IPS DF 6.9 (cell line): ENCODE results near the gene MUC4.
"Not testable (repeated sequence)": the region's sequence is repeated elsewhere in the genome, so short reads cannot be mapped to it uniquely, and the experiment has no call there.

ENCODE experiments used
- DNase-seq: peaks from one replicate; pipeline ENCODE4 v3.0.0-alpha.2; 2013; ENCODE audit warnings: low read depth, low spot score
- H3K27ac ChIP-seq: one replicate; pipeline ENCODE4 v1.5.1; 2013; ENCODE audit warnings: low read length, control low read depth
- H3K27me3 ChIP-seq: 2 replicates; pipeline ENCODE4 v1.6.1; 2013; ENCODE audit warnings: mild to moderate bottlenecking, low read length; ENCODE audit not compliant: control insufficient read depth, insufficient read depth
- H3K36me3 ChIP-seq: 2 replicates; pipeline ENCODE4 v1.6.1; 2013; ENCODE audit warnings: low read length; ENCODE audit not compliant: control insufficient read depth, insufficient read depth
- H3K4me1 ChIP-seq: 2 replicates; pipeline ENCODE4 v1.6.1; 2013; ENCODE audit warnings: low read length; ENCODE audit not compliant: control insufficient read depth, insufficient read depth
- H3K4me3 ChIP-seq: 2 replicates; pipeline ENCODE4 v1.5.1; 2013; ENCODE audit warnings: mild to moderate bottlenecking, low read length
- H3K9me3 ChIP-seq: 2 replicates; pipeline ENCODE4 v1.6.1; 2013; ENCODE audit warnings: low read length, inconsistent platforms; ENCODE audit not compliant: control insufficient read depth, insufficient read depth
- WGBS: extraction: QIAGEN DNeasy Blood & Tissue Kit; methylation state at CpG from one replicate; pipeline ENCODE4 v1.1.7; 2013; ENCODE audit warnings: mixed read lengths, missing lambda C conversion rate; ENCODE audit not compliant: insufficient read length, insufficient coverage; 5-methylcytosine and 5-hydroxymethylcytosine counted together

The MUC4 gene

DNA sequence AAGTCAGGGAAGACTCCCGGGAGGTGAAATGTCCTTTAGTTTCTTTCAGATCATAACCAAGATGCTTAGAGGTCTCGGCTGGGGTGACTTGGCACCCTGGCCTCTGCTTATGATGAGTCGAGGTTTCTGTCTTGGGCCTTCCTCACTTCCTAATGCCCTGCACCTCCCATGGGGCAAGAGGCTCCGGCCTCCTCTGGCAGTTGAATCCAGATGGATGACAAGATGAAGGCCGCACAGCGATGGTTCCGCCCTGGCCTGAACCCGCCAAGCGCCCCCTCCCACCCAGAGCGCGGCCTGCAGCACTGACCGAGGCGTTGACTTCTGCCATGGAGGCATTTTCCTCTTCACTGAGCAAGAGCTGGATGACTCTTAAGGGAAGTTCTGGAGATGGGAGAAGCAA lies 59.7 kb downstream of the MUC4 start:
- Histone ChIP-seq H3K36me3 (no peaks in the 10 kb centered on the region), H3K4me1 (no peaks in the 10 kb centered on the region), H3K27me3 (no peaks in the 10 kb centered on the region; the same call in 1 of the 2 replicates), H3K27ac (no peak overlapping the region), H3K4me3 (no peak overlapping the region), H3K9me3 (no peaks in the 10 kb centered on the region)
- no peak for DNase-seq
- WGBS, result no CpG with 5 or more reads among the region's 13 CpGs

- no peak for DNase-seq
- no CpG with 5 or more reads among the region's 7 CpGs for WGBS
- Histone ChIP-seq H3K9me3 (no peaks in the 10 kb centered on the region), H3K36me3 (no peaks in the 10 kb centered on the region), H3K4me3 (no peak overlapping the region), H3K4me1 (no peaks in the 10 kb centered on the region), H3K27ac (no peak overlapping the region), H3K27me3 (no peaks in the 10 kb centered on the region; the same call in 1 of the 2 replicates)
These were observed 60.2 kb downstream of the MUC4 start for GRCh38 chr3:195751560-195751959.

DNA sequence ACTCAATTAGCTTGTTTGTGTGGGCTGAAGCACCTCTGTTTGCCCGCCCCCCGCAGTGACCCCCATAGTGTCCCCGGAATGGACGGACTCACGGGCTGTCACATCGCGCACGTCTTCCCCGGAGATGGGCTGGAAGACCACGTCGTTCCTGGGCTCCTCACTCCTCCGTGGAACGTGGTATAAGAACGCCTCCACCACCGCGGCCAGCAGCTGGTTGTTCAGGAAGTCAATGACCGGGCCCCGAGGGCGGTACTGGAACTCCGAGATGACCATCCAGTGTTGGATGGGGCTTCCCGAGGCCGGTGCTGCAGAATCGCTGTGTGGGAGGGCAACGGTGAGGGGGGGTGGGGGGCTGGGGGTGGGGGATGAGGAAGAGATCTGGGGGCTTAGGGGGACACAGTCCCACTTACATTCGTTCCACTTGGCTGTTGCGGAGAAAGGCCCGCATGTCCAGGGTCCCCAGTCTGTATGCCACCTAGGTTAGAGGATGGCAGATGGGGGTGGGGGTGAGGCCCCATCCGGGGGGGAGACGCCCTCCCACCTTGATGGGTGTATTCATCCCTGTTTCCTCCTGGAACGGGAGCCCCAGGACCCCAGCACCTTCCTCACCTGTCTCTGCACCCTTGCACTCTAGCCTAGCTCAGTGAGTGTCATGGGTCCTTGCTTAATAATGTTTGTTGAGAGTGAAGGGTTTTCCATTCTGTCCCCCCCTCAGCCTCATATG lies 60.8 kb downstream of the MUC4 start:
- Histone ChIP-seq H3K4me3 (no peak overlapping the region), H3K27me3 (no peaks in the 10 kb centered on the region; the same call in 1 of the 2 replicates), H3K36me3 (no peaks in the 10 kb centered on the region), H3K9me3 (no peaks in the 10 kb centered on the region), H3K27ac (no peak overlapping the region), H3K4me1 (no peaks in the 10 kb centered on the region)
- no peak for DNase-seq
- WGBS, result no CpG with 5 or more reads among the region's 30 CpGs

DNA sequence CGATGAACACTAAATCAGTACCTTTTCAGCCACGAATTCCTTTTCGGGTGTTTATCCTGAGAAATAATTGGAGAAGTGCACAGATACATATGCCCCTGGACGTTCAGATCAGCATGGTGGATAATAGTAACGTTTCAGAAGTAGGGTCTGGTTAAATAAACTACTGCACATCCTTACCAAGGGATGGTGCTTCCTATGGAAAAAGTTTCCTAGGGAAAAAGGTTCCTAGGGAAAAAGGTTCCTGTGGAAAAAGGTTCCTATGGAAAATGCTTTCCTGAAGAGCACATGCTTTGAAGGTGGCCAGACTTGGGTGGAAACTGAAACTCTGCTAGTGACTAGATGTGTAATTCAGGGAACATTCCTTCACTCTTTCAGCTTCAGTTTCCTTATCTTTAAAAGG lies 62.6 kb downstream of the MUC4 start:
- no CpG with 5 or more reads among the region's 5 CpGs for WGBS
- H3K4me3 ChIP-seq, H3K4me1 ChIP-seq, H3K27ac ChIP-seq, H3K9me3 ChIP-seq, H3K36me3 ChIP-seq, DNase-seq, H3K27me3 ChIP-seq: not testable (repeated sequence)

- WGBS, result no CpG with 5 or more reads among the region's 11 CpGs
- no peak overlapping the region for H3K4me3 ChIP-seq
- H3K27ac ChIP-seq, result no peak overlapping the region
- DNase-seq, result no peak
- peaks cover 2% of the 10 kb centered on the region; the same call in 1 of the 2 replicates for H3K27me3 ChIP-seq
- no peaks in the 10 kb centered on the region for H3K36me3 ChIP-seq
- H3K4me1 ChIP-seq, result no peaks in the 10 kb centered on the region
- H3K9me3 ChIP-seq, result no peaks in the 10 kb centered on the region
These were observed 63.1 kb downstream of the MUC4 start for GRCh38 chr3:195748661-195749060.

GRCh38 chr3:195746751-195747150 lies 65.0 kb downstream of the MUC4 start:
- H3K4me1 ChIP-seq, result no peaks in the 10 kb centered on the region
- H3K4me3 ChIP-seq, result no peak overlapping the region
- no peaks in the 10 kb centered on the region for H3K9me3 ChIP-seq
- no CpG with 5 or more reads among the region's 9 CpGs for WGBS
- H3K36me3 ChIP-seq, result no peaks in the 10 kb centered on the region
- peaks cover 2% of the 10 kb centered on the region; the same call in 1 of the 2 replicates for H3K27me3 ChIP-seq
- DNase-seq, result no peak
- no peak overlapping the region for H3K27ac ChIP-seq

DNA sequence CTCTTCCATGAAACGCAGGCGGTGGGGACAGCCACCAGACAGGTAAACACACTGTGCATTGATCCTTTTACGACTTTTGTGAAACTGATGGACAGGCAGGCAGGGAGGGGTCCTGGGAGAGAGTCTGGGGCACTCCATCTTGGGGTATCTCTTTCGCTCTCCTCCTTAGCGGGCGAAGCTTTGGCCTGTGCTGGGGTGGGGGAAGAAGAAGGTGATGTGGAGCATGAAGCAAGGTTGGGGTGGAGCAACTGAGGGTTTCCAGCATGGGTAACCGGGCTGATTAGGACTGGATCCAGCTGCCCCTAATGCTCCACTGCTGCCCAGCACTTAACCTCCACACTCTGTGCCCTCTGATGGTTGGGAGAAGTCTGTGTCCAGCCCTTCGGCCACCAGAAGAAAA lies 65.4 kb downstream of the MUC4 start:
- peaks cover 2% of the 10 kb centered on the region; the same call in 1 of the 2 replicates for H3K27me3 ChIP-seq
- DNase-seq, result no peak
- H3K4me3 ChIP-seq, result no peak overlapping the region
- H3K4me1 ChIP-seq, result no peaks in the 10 kb centered on the region
- H3K36me3 ChIP-seq, result no peaks in the 10 kb centered on the region
- no CpG with 5 or more reads among the region's 8 CpGs for WGBS
- no peaks in the 10 kb centered on the region for H3K9me3 ChIP-seq
- no peak overlapping the region for H3K27ac ChIP-seq

DNA sequence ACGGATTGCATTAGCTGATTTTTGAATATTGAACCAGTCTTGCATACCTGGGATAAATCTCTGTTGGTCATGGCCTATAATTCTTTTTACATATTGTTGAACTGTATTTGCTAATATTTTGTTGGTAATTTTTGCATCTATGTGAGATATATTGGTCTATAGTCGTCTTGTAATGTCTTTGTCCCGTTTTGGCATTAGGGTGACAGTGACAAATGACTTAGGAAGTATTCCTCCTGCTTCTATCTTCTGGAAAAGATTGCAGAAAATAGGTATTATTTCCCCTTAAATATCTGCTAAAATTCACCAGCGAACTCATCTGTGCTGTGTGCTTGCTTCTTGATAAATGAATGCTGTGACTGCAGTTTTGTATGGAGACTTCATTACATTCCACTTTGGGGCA lies 67.3 kb downstream of the MUC4 start:
- no peaks in the 10 kb centered on the region for H3K4me1 ChIP-seq
- no peaks in the 10 kb centered on the region for H3K9me3 ChIP-seq
- H3K4me3 ChIP-seq, result no peak overlapping the region
- no peaks in the 10 kb centered on the region for H3K36me3 ChIP-seq
- WGBS, result no CpG with 5 or more reads among the region's 4 CpGs
- no peak overlapping the region for H3K27ac ChIP-seq
- H3K27me3 ChIP-seq, result peaks cover 2% of the 10 kb centered on the region; the same call in 1 of the 2 replicates
- DNase-seq, result no peak

GRCh38 chr3:195739561-195740111 lies 72.1 kb downstream of the MUC4 start:
- Histone ChIP-seq H3K4me1 (no peaks in the 10 kb centered on the region), H3K9me3 (no peaks in the 10 kb centered on the region), H3K4me3 (no peak overlapping the region), H3K27me3 (no peaks in the 10 kb centered on the region), H3K27ac (no peak overlapping the region), H3K36me3 (no peaks in the 10 kb centered on the region)
- WGBS, result no CpG with 5 or more reads among the region's 13 CpGs
- DNase-seq, result no peak

DNA sequence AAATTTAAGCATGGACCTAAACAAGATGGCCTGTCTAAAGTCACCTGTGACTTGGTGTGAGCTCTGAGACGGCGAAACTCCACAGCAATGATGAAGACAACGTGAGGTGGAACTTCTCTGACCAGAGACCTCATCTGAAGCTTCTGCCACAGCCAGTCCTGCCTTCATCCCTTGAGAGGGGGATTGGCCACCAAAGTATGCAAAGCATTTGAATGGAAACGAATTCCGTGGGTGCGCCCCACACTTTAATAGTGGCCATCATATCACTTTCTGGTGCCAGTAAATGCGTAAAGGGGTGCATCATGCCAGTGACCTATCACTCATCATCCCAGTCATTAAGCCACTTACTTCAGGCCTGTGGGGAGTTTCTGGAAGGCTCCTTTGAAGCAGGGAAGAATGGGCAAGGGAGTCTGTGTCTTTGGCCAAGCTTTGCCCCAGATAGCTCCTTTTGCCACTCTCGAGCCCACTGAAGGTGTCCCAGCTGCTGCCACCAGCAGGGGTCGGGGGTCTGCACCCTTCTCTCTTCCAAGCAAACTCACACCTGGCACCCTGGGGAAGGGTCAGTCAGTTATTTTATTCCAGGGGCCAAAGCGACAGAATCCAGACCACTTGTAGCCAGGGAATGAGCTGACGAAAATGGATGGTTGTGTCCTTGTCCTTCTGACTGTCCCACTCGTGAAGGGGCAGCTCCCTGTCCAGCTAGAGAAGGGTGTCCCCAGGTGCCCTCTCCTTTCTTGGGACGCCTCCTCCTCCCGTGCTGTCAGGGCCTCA lies 73.3 kb downstream of the MUC4 start:
- WGBS, result no CpG with 5 or more reads among the region's 14 CpGs
- Histone ChIP-seq H3K27me3 (no peaks in the 10 kb centered on the region), H3K4me1 (no peaks in the 10 kb centered on the region), H3K36me3 (no peaks in the 10 kb centered on the region), H3K27ac (no peak overlapping the region), H3K4me3 (no peak overlapping the region), H3K9me3 (no peaks in the 10 kb centered on the region)
- DNase-seq, result no peak
